ENCODE measurements around the gene MCC.
A peak's percentile ranks its signal among the peaks of the same experiment; 100 is the strongest.

MCC gene

DNA sequence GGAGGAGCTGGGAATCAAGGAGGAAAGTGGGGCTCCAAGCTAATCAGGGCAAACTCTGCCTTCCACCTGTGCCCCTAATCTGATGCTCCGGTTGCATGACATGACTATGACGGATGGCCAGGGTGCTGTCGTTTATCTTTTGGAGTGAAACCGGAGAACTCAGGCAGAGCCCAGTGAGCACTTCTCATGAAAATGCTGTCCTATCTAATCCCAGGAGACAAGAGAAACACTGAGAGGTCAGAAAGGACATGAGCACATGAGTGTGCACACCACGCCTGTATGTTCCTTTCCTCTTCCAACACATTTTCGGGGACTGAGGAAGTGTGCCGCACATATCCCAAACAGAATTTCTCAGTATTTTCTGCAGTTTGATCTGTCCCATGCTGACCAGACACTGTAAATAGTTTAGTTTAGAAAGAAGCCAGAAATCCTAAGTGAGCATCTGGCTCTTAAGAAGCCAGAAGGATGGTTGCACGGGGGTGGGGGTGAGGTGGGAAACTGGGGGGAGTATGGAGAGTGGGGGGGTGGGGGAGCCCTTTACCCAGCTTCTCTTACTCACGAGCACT lies 270.6 kb downstream of the MCC start:
- no peak for DNase-seq

DNA sequence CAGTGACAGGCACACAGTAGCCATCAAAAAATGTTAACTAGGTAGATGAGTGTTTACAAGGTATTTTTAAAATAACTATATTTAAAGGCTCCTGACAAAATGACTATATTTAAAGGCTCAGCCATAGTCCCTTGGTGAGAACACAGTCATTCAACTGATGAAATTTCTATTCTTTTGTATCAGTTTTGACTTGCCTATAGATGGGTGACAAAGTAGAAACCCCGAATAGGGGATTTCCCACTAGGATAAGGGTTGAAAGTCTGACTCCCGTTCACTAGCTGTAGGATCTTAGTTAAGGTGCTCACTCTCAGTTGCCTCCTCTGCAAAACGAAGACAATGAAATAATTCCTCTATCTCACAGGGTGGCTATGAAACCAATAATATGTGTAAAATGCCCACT lies 271.7 kb downstream of the MCC start:
- DNase-seq = no peak

DNA sequence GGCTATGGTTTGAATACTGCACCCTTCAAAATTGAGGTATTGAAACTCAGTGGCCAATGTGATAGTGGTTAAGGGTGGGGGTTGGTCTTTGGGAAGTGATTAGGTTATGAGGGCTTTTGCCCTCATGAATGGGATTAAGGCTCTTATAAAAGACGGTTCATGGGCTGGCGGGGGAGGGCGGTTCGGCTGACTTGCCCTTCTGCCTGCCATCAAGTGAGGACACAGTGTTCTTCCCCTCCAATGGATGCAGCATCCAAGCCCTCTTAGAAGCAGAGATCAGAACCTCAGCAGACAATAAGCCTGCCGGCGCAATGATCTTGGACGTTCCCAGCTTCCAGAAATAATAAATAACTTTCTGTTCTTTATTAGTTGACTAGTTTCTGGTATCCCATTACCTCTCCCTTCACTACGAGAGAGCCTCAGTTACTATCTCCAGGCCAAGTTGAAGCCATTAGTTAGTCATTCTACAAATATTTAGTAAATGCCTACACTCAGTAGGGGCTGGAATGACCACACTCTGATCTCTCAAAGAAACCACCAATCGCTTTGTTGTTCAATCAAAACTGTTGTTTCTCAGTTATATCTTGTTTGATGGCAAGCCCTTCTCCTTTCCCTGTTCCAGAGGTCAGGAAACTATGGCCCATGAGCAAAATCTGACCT lies 272.7 kb downstream of the MCC start:
- DNase-seq = no peak

DNA sequence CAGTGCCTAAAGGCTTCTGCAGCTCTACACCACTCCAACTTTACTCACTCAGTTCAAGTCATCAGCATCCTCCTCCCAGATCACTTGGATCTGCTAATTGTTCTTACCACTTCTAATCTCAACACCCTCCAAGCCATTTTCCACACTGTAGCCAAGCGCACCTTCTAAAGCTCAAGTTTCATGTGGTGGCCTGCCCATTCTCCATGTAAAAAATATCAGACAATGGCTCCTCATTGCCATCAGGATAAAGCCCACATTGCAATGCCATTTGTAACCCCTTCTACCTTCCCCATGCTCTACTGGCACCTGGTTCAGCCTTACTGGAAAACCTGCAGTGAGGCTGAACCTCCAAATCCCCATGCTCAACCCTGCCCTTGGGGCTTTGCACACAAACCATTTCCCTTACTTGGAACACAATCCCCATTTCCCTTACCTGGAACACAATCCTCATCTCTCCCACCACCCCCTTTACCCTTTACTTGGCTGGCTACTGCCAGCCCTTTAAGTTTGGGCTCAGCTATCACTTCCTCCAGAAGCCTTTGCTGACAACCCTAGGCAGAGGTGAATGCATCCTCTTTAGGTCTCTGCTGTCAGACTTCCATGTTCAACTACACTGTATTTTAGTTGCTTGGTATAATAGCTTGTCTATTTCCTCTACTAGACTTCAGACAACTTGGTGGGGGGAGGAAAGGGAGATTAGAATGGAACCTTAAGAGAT lies 273.5 kb downstream of the MCC start:
- DNase-seq = no peak

DNA sequence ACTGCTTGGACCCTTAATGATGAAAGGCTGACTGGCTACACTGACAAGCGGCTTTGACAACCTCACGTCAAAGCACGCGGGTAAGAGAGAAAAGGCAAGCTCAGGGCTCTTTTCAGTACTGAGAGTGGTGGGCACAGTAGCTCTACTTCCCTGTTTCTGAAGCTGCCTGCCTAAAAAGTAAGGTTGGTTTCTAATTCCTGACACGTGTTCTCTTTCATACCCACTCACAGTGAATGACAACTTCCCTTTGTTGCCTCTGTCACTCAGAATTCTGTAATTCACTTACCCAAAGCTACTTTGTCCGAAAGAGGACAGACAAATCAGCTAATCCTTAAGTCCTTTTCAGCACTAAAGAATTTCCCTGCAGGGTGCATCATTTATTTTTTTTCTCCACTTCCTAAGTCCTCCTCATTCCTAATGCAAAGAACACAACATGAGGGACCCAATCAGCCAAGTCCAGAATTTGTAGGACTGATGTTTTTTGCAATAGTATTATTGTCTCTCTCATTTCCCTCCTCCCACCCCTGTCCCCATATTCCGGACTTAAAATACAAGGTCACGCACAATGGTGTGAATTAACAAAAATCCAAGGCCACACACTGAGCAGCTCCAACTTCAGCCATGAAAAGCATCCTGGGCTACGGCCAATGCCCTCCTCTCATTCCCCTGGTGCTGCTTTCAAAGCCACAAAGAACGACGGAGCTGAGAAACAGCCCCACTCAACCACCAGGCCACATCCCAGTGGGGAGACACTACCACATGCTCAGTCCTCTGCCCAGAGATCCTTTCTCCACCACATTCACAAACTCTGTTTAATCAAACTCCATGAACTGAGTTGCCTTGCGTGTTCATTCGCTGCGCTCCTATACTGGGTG lies 274.5 kb downstream of the MCC start:
- no peak for DNase-seq

DNA sequence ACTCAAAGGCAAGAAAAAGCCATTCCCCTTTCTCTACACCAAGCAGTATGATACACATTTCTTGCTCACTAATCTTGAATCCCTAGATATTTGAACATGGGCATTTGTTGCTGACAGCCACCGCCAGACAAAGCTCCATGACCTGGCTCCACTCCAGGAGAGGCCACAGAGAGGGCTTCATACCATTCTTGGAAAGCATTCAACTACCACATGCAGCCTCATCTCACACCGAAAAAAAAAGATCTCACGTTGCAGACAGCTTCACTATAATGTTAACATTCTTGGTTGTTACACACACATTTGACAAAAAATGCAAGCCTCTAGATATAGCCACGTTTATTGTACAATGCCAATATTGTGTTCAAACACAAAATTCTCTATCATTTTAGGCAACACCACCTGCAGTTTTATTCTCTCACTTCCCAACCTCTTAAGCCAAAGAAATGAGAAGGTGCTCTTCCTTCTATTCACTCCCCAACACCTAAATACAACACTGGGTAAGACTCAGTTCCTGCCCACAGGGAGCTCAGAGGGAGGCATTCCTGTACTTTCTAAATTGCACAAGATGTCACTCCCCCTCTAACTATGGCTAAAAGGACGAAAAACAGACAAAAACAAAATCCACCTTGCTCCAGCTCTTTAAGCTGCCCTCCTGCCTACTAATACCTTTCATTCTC lies 275.9 kb downstream of the MCC start:
- peak; percentile 41 for DNase-seq

DNA sequence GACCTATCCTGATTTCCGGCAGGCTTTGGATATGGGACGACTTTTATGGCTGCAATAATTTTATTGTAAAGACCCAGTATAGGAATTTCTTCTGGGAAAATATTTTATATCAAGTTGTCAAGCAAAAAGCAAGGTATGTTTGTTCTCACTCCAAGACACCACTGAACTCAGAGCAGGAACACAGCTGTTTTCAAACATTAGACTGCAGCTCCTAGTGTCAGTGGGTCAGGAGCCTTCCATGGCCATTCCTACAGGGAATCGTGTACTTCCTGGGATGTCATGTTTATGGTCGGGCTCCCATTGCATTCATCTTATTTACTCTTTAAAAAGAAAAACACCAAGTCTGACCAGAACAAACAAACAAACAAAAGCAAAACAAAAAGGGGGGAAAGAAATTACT lies 278.8 kb downstream of the MCC start:
- DNase-seq = no peak

DNA sequence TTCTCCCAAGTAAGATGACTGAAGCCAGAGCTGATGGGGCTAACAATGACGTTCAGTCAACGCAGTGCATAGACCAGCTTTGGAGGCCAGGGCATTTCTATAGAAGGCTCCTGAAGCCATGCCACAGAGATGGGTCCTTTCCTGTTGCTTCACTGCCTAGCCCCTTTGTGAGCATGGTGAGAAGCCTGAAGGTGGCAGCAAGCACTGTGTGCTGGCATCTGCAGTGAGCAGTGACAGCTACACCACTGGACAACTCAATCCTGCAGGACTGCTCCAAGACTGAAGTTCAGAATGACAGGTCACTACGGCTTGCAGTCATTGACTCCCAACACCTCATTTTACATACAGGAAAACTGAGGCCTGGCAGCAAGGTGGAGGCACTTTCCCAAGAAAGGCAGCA lies 282.4 kb downstream of the MCC start:
- no peak for DNase-seq

DNA sequence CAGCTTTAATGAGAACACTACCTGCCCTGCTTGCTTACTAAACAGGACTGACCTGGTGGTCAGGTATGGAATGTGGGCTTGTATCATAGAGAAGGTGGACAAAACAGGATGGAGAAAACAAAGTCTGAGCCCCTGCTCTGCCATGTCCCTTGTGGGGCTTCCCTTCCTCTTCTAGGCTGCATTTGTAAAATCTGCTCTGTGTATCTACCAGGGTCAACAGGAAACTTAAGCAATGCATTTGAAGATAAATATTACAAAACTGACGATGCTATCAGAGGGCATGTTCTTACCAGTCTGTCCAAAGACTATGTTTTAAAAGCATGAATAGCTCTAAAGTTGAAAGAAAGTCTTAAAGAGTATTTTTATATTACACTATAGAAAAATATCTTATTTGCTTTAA lies 282.9 kb downstream of the MCC start:
- DNase-seq = no peak

DNA sequence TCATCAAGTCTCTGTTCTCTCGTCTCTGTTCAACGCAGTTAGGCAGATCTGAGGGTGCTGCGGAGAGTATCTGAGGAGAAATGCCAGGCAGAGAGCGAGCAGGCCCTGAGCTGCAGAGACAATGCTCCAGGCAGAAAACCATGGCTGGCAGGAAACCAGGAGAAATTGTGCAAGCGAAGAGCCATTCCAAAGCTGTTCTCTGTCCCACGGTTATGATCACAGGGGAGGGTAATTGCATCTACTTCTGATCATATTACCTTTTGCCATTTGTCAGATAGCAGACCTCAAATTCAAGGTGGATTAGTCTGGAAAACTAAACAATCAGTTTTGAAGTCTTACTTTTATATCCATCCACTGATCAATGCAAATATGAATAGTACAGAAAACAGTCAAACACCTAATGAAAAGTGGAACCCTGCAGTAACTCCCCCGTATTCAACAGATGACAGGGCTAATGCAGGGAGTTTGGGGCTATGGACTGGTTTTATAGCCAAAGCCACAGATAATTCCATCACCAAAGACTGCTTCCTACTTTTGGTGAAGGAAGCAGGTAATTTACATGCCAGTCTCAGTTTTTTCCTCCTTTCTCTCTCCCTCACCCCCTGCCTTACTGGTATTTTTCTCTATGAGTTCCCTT lies 283.6 kb downstream of the MCC start:
- peak; percentile 32 for DNase-seq

DNA sequence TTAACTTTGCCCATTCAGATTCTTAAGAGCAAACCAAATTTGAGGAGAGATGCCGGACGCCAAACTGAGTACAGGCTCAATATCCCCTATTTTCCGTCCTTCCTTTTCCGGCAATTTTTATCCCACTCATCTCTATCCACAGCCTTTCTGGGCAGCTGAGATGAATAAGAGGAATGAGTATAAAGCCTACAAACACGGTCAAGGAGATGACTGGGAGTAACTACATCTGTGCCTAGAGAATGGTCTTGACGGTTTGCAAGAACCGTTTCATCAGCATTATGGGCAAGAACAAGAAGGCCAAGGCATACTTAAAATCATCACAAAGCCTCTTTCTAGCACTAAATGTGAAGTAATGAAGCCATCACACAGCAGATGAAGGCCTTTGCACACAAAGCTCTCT lies 284.3 kb downstream of the MCC start:
- DNase-seq = no peak

DNA sequence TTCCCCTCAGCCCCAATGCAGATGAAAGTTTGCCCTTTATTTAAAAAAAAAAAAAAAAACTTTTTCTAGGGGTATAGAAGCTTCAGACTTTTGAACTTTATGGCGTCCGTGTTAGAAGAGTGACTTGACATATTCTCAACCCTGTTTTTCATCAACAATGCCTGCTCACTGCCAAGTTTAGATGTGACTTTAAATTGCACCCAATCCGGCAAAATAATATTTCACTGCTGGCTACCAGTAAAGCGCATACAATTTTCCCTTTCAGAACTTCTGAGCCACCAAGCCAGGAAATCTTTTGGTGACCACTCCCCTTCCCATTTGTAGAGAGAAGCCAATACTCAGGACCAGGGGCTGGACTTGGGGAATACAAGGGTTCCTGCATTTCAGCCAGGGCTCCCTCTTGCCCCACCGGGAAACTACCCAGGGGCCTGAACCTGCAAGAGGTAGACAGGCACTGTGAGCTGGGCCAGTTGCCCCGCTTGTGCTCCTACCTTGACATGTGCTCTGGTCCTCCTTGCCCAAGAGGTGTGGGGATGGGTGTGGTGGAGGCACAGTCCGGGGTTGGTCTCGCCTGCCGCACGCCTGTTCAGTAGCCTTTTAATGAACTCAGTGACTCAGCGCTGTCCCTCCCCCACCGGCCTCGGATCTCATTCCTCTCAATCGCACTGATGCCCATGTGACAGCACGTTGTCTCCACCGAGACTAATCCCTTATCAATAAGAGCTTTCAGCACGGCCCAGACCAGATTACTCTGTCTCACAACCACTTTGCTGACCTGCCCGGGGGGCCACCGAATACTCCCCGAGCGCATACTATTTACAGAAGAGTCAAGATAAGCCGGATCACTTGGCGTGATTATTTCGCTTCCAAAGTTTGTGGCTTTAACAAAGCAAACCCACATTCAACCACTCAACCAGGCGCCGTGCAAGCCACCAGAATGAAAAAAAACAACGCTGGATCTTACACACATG lies 285.2 kb downstream of the MCC start:
- no peak for DNase-seq

DNA sequence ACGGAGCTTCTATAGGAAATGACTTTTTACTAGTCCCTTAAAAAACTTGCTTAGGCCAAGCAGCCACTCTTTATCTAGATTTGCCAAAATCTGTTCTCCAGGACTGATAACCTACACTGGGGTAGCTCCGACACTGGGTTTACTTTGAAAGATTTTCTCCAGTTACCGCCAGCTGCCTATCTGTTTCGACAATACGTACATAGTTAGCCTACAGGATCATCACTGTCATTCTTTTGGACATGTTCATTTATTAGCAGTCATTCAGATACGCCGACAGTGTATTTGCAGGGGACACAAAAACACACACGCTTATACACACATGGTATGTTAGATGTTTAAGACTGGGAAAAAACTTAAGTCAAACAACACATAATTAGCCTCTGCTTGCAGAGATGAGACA lies 286.0 kb downstream of the MCC start:
- no peak for DNase-seq

DNA sequence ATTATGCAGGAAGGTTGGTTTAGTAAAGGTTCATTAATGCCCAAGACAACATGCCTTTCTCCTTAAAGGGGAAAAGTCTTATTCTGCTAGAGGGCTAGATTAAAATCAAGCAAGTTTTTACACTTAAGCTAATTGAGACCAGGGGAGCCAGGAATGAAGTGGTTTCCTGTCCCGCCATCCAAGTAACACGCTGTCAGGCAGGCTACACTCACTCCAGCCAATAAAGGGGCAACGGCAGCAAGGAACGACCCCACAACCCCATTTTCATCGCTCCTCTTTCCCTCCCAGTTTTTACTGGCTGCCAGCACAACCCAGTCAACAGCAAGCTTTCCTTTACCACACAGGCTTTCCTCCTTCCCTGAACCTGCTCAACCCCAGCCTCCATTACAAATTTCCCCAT lies 286.5 kb downstream of the MCC start:
- DNase-seq = no peak

DNA sequence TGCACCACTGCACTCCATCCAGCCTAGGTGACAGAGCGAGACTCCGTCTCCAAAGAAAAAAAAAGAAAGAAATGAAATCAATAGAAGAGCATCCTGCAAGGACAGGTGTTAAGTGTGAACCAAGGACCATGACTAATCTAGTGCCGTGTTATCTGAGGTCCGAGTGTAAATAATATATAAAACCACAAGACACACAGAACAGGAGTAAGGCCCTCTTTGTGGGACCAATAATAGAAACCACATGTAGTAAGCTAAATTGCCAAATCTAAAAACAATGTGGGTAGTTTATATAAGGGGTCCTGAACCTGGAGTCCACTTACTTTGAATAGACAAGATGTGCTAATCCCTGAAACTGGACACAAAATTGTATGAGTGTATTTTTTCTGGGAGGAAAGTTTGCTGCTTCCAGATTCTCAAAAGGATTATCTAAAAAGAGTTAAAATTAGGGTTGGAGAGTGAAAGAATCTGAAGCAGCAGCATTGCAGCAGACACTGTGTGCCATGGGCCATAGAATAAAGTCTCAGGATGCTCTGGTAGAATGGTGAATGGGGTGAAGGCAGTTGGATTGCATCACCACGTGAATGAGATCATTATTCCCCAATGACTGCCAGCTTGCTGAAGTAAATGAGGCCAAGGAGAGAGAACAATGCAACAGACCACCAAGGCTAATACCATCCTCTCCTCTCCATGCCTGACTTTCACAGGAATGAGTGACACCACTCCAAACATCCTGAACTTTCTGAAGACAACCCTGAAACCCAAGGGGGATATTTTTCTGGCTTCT lies 288.9 kb downstream of the MCC start:
- DNase-seq = no peak

DNA sequence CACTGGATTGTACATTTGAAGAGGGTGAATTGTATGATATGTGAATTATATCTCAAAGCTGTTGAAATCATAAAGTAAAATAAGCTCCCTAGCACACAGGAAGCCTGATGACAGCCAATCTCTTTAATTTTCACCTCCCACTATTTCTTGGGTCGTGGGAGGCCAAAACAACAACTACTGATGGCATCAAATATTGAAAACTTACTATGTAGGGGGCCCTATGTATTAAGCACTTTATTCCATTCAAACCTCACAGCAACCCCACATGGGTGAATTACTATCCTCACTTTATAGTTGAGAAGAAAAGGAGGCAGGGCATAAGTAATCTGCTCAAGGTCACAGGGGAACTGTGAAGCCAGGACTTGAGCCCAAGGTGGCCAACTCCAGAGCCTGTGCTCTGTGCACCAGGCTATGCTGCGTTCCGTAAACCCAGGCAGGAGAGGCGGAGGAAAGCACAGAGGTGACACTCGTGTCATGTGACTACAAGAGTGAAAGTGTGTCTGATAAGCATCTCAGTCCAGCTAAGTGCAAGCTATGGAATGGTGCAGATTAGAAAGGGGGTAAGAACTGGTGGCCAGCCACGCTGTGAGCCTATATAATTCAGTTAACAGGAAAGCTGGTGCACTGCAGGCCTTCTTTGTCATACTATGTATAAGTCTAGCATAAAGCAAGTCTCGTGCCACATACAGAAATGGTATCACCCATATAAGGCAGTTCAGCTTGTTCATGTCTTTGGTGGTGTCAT lies 290.6 kb downstream of the MCC start:
- DNase-seq = no peak

DNA sequence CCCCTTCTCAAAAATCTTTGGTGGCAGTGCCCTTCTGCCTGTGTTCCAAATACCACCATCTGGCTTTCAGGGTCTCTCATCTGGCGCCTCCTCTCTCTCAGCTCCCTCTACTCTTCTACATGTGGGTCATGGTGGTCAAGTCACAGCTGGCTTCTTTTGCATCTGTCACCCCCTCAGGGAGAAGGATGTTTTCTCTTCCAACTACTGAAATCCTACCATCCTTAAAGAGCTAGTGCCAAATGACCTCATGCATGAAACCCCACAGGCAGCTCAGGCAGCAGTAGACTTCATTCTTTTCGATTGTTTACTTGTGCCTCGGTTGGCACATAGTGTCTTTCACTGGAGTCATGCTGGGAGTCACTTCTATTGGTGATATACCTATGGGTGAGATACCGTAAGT lies 292.5 kb downstream of the MCC start:
- DNase-seq = no peak

DNA sequence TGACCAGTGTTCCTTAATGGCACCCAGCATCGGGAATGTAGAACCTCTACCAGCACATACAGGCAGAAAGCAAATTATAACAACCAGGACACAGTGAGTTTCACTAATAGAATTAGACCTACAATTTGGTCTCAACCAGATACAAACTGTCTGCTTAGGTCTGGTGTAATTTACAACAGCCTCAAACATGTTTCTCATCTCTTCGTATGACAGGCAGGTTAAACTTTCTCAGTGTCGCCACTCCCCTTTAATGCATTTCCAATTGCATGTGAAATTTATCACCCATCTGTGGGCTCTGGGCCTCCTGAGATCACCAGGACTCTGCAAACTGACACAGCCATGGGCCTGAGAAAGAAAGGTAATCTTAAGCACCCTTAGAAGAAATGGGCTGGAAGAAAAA lies 293.0 kb downstream of the MCC start:
- no peak for DNase-seq

DNA sequence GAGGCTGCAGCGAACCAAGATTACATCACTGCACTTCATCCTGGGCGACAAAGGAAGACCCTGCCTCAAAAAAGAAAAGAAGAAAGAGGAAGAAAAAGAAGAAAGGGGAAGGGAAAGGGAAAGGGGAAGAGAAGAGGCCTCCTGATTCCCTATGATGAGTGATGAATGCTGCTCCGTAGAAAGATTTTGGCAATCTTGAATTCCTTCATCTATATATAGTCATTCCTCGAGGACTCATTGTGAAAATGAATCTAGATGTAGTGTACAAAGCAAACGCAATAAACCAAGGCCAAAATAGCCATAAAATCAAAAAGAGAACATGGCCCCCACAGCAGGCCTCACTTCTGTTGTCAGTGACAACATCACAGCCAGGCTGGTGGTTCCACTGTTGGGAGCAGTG lies 293.7 kb downstream of the MCC start:
- DNase-seq = no peak

DNA sequence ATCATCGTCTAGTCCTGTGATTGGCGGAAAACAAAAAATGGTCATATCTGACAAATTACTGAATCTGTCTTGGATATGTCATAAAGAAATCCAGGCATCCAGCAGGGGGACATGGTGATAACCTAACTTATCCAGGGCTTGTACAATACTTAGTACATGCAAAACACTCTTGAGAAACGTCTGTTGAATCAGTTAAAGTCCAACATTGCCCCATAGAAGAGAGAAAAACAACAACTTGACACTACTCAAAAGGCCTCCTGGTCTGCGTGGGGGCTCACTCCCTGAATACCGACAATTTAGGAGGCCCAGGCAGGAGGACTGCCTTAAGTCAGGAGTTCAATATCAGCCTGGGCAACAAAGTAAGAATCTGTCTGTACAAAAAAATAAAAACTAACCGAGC lies 294.1 kb downstream of the MCC start:
- DNase-seq = no peak
